EL (cell line): ENCODE results near the gene CRY2.

Source experiments
- DNase-seq: peaks from one replicate; pipeline ENCODE4 v3.0.0-alpha.2; 2016

The CRY2 gene

DNA sequence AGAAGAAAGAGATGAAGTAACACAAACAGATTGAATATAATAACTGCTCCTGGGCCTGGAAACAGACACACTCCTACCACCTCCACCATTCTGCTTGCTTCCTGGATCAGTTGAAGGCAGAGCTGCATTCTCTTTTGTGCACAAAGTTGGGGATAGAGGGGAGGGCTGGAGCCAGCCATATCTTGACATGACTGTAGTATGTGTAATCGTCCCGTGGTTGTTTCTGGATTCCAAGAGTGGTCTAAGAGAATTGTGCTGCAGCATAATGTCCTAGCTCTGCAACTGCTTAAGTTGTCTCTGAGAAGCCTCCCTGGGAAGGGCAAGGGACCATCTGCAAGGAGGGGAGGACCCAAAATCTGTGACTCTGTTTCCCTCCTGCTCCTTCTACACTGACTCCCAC is 3.2 kb downstream of the CRY2 start:
- DNase-seq, result peak; percentile 30

DNA sequence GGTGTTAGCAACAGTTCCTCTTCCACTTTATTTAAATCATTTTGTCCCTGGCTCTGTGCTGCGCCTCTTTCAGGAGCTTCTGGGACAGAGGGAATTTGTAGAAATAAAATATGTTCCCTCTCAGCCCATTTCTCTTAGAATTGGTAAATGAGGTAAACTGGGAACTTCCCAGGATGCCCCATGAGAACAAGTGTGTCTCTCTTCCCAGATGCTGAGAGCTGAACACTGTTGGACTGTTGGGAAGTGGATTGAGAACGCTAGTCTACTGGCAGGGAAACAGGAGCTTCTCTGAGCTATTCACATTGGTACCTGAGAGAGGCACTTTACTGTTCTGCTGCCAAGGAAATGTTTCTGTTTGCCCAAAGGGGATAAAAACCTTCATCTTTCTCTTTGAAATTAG is 4.0 kb downstream of the CRY2 start:
- DNase-seq, result no peak

DNA sequence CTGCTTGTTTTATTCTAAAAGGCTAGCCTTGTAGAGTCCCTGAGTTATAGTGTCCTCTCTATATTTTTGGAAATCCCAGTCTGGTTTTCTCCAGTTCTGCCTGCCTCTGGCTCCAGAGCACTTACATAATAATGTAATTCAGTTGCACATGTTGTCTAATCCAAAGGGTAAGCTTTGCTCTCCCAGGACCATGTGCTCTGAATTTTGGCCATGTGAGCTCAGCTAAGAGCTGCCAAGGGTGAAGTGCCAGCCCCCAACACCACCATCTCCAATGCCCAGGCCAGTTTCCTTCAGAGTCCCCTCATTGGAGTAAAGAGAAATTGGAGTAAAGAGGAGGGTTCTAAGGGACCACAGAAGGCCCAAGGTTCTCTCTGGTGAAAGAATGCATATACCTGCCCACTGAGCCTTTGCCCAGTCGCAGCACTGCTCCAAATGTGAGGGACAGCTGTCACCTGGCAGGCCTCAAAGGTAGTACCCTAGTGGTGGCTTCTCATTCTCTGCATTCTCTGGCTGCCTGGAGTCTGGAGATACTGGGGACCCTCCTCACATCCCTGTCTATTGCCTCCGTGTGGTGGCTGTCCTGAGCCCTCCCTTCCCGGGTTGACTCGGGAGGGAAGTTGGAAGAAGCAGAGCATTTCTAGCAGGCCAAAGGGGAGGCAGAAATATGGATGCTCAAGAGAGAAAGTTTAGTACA is 4.9 kb downstream of the CRY2 start:
- no peak for DNase-seq

DNA sequence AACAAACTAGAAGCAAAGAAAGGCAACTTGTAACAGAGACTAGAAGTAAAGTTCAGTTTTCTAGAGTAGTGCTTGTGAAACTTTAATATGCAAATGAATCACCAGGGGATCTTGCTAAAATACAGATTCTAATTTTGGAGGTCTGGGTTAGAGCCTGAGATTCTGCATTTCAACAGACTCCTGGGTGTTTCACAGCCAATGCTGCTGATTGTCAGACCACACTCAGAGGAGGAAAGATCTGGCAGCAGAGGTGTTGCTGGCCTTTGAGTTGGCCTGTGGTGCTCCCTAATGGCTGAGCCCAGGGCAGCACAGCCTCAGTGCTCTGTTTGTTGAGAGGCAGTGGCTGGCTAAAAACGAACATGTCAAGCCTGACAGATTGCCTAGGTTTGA is 5.4 kb downstream of the CRY2 start:
- DNase-seq, result no peak

DNA sequence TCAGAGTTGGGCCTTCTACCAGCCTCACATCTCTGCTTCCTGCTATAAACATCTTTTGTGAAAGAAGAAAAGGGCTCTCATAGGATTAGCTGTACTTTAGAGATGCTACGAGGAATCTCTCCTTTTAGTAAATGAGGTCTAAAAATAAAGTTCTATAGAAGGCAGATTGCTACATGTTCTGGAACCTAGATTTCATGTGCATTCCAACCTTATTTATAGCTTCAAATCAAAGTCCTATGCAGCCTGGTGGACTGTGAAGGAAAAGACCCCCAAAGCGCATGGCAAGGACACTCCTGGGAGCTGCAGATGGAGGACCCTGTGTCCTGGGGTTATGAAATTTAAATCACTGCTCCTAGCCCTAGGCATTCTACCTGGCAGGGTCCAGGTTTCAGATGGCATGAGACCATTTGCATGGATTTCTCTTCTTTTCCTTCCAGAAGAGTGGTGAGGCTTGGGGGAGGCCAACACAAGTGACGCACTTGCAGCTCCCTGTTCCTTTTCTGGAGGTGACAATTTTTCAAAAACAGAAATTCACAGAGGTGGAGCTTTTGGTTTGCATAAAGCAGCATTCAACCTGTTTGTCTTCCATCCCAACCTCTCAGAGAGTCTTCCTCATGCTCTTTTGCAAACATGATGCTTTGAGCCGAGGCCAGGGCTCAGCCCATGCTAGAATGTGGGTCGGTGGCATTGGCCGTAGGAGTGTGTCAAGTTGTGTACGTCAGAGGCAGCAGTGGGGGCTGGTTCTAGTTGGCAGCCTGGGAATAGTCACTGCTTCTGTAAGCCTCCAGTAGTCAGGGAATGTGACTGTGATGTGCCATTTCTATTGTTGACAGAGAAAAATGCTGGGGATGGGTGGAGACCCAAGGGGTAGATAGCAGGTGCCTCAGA is 6.3 kb downstream of the CRY2 start:
- DNase-seq, result no peak

DNA sequence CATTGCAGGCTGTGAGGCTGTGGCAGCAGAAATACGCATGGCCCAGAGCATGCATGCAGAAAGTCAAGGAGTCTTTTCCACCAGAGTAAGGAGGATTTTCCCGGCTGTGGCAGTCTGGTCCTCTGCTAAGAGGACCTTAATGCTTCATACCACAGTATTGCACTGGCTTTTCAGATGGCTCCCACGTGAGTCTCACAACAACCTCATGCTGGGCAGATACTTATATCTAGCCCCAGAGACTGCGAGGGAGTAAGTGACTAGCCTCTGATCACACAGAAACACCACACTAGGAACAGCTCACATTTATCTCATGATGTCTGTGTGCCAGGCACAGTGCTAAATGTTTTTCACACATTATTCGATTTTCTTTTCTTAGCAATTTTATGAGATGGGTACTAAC is 8.0 kb downstream of the CRY2 start:
- no peak for DNase-seq

DNA sequence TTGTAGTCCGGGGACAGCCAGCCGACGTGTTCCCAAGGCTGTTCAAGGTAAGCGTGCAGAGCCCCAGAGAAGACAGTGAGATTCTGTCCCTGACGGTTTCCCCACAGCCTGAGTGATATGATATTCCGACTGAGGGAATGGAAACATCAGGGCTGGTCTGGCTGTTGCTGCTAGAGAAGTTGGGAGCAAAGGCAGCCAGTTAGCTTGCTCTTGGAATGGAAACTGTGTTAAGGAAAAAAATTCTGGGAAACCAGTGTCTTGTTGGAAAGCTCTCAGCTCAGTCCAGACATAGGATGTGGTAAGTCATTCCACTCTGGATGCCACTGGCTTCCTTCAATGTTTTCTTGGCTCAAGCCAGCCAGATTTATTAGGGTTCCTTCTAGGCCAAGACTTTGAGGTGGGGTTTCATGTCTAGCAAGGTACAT is 8.8 kb downstream of the CRY2 start:
- DNase-seq, result no peak

DNA sequence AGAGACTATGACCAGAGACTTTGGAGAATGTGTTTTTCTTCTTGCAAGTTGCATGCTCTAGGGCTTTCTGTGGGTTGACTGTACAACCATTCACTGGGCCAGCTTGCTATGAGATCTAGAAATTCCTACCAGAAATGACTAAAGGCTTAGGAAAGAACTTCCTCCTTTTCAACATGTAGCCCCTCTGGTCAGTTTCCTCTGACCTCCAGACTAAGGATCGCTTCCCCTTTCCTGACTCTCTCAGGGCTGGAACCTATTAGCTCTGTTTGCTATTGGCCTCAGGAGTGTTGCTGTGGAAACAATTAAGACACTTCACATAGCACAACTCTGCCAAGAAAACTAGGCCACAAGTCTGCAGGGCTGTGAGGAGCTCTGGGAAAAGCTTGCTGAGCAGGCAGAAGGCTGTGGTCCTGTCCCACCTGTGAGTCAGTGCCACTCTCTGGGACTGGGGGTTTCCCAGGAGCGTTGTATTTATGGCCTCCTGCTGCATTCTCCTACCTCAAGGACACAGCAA is 10.7 kb downstream of the CRY2 start:
- DNase-seq, result peak; percentile 54

DNA sequence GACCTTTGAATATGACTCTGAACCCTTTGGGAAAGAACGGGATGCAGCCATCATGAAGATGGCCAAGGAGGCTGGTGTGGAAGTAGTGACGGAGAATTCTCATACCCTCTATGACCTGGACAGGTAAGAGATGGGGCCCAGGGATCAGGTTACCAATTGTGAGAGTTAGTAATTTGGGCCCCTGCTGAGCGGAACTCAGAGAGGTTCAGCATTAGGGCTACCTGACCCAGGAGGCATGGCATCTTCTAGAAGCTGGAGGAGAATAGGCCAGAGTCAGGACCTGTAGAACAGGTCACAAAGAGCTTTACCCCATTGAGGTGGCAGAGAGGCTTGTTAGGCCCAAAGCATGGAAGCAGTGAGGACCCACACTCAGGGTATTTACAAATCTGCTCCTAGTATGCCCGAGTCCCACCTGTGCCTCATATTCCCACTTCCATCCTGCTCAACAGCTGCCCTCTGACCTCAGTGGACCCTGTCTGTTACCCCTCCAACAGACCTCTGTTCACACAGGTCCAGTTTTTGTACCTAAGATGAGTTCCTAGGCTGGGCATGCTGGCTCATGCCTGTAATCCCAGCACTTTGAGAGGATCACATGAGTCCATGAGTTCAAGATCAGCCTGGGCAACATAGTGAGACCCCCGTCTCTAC is 11.6 kb downstream of the CRY2 start:
- DNase-seq, result no peak

DNA sequence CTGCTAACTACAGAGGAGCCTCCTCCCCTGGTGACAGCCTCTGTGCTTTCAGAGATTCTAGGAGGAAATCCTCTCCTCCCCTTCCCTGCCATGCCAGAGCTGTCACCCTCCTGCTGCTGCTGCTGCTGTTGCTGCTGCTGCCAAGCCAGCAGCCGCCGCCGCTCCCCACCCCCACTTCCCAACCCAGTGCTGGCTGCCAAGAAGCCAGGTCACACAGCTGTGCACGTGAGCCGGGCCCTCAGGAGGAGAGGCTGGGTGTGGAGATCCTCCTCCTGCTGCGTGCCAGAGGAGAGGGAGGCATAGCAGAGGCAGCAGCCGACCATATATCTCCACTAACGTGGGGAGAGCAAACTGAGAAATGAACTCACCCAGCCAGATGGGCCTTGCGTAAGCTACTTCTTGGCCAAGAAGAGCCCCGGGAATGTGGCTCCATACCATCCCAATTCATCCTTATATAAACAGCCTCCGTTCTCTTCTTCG is 12.4 kb downstream of the CRY2 start:
- DNase-seq, result peak; percentile 96

DNA sequence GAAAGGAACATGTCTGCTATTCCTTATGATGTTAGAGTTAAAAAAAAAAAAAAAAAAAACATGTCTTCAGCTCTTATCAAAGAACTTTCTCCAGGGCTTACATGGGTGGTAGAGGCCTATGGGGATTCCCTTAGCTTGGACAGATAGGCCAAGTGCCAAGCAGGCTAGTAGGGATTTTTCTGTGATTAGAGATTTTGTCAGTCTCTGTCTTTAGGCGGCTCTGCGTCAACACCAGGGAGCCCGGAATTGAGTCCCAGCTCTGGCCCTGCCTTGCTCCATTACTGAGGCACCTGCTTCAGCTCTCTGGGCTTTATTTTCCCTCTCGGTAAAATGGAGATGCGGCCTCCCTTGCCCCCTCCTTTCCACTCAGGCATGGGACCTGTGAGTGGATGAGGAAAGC is 13.1 kb downstream of the CRY2 start:
- no peak for DNase-seq

DNA sequence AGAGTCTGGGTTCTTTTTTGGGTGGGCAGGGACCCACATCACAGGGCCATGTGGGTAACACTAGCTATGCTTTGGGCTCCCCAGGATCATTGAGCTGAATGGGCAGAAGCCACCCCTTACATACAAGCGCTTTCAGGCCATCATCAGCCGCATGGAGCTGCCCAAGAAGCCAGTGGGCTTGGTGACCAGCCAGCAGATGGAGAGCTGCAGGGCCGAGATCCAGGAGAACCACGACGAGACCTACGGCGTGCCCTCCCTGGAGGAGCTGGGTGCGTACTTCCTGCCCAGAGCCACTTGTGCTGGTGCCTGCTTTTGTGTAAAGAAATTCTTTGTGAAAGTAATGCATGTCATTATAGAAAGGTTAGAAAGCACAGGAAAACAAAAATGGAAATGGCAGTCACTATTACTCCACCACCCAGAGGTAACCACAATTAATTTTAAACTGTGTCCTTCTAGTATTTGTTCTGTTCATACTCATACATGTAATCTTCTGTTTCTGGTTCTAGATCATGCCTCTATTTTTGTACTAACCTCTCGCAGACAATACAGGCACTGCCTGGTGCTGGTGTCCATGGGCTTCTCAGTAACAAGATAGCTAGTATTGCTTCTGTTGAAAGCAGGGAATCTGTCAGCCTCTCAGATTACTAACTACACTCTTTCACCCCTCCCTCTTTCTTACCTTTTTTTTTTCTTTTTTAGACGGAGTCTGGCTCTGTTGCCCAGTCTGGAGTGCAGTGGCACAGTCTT is 13.7 kb downstream of the CRY2 start:
- DNase-seq, result no peak

DNA sequence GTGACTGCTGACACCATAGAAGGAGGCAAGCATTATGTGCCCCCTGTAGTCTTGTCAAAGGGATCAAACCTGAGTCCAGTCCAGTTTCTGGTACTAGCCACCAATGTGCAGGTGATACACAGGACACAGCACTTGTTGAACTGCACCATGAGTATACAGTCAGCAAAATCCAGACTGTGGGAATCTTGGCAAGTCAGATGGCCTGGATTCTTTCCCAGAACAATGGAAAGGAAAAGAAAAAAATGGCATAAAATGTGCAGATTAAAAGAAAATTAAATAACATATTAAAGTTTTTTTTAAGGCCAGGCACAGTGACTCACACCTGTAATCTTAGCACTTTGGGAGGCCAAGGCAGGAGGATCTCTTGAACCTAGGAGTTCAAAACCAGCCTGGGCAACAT is 16.8 kb downstream of the CRY2 start:
- no peak for DNase-seq

DNA sequence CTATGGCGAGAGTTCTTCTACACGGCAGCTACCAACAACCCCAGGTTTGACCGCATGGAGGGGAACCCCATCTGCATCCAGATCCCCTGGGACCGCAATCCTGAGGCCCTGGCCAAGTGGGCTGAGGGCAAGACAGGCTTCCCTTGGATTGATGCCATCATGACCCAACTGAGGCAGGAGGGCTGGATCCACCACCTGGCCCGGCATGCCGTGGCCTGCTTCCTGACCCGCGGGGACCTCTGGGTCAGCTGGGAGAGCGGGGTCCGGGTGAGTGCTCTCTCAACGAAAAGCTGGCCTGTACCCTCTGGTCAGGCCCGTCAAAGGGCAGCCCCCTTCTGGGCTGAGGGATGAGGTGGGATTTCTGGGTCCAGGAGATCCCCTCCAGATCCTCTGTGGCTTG is 22.3 kb downstream of the CRY2 start:
- no peak for DNase-seq

DNA sequence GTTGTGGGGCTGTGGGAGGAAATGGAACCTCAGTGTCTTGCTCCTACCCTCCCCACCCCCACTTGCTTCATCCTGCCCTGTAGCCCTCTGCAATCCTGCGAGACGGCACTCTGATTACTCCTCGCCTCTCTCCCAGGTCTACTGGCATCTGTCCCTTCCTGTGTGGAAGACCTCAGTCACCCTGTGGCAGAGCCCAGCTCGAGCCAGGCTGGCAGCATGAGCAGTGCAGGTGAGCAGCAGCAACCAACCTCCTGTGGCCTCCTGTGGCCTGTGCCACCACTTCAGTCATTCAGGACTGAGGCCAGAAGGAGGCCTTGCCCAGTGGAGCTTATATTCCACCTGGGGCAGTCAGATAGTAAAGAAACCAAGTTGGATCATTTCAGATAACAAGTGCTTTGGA is 23.4 kb downstream of the CRY2 start:
- DNase-seq, result no peak

DNA sequence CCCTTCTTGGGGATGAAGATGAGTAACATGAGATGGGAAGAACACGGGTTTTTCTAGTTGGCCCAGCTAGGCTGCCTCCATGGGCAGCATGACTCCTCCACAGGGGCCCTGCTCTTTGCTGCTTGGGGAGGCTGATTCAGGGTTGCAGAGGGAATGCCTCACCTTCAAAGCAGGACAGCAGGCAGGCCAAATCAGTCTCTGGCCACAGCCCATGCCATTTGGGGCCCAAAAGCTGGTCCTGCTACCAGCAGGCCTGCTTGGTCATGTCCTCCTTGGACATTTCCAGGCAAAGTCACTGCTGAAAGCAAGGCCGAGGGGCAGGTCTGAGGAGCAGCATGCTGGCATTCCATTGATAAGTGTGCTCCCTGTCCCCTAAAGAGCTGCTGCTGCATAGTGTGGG is 24.4 kb downstream of the CRY2 start:
- no peak for DNase-seq

DNA sequence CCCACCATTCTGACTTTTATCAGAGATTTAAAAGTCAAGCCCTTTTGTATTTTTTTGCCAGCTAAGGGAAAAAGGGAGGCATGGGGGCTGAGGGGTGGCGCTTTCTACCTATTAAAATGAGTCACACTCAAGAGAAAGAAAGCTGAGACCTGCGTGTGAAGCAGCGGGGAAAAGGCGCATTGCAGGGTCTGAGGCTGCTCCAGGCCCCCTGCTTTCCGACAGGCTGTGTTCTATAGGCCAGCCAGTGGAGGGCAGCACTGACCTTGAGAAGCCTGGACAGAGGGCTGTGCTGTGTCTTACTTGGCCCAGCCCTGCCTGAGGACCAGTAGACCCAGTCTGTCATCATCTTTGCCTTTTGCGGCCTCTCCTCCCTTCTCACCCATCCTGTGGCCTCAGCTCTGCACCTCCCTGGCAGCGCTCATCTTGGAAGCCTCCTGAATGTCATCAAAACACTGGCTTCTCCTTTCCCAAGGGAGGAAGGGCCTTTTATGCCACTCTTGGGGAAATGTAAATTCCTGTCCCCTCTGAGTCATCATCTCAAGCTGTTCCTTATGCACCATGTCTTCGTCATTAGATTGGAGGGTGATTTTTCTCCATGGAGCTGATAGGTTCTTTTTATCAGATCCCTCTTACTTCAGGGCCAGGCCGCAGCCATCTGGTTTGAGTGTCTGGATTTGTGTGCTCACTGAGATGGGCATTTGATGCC is 25.5 kb downstream of the CRY2 start:
- DNase-seq, result peak; percentile 92

DNA sequence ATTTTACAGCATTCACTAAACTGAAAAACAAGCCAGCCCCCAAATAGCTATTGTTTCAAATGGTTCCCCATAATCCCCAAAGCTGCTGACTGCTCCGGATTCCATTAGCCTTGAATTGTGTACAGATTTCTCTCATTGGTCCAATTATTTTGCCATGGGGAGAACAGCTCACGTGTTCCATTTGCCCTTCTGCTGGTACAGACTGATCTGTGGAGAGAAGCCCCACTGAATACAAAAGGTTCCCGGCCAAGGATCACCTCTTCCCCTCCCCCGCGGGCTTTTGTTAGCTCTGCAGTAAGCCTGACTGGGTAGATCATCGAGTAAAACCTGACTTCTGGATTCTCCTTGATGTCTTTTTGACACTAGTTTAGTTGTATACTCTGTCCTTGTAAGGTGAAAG is 29.1 kb downstream of the CRY2 start:
- DNase-seq, result no peak

DNA sequence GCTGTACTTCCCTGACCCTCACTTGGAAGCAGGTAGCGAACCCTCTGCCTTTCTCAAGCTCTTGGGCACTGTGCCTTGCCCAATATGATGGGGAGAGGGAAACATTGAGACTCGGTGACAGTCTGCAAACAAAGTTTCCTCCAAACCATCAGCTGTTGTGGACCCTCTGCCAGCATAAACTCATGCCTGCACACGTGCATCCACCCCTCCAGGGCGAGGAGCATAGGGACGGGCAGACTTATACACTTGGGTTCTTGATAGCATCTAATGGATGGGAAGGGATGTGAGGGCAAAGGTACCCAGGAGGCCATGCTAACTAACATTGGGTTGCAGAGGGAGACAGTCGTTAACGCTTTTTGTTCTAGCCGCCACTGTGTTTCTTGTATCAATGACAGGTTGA is 29.9 kb downstream of the CRY2 start:
- DNase-seq, result no peak

DNA sequence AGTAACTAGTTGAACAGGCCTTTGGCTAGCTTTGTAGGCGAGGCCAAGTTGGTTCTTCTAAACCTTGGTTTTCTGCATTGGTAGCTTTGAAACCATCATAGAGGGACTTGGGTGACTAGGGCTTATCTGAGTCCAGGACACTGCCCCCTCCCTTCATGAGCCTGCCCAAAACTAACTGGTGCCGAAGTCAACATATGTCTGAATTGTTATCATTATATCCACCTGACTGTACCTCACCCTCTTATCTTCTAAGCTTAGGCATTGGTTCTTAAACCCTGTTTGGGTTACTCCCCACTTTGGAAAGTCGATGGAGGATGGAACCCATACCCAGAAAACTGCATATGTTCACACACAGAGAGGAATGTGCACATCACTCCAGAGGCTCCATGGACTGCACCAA is 30.6 kb downstream of the CRY2 start:
- DNase-seq, result no peak

DNA sequence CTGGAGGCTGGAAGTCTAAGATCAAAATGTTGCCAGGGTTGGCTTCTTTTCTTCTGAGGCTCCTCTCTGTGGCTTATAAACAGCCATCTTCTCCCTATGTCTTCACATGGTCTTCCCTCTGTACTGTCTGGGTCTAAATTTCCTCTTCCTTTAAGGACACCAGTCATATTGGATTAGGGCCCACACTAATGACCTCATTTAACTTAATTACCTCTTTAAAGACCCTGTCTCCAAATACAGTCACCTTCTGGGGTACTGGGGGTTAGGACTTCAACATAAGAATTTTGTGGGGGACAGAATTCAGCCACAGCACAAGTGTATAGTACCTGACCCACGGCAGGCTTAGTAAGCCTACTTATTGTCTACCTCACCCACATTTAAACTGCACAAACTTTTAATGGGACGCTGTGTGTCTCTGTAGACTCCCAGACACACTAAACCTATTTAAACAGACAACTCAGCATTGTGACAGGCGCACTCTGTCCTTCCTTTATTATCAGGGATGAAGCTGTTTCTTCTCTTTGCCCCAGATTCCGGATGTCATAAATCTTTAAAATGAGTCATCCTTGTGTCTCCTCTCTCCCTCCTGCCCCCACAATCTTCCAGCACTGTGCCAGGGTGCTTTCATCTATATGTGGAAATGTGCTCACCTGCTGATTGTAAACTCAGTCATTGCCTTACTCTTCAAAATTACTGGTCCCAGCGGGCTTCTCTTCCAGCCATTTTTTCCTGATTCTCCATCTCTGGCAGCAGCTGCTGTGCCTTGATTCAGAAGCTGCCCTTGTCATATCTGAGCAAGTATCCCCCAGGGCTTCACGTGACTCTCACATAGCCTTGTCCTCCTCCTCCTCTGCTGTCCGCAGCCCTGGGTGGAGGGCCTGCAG is 32.8 kb downstream of the CRY2 start:
- DNase-seq, result peak; percentile 73
